ENCODE measurements around the gene AHCTF1.
"Not testable (repeated sequence)": the region's sequence is repeated elsewhere in the genome, so short reads cannot be mapped to it uniquely, and the experiment has no call there.

AHCTF1 gene

DNA sequence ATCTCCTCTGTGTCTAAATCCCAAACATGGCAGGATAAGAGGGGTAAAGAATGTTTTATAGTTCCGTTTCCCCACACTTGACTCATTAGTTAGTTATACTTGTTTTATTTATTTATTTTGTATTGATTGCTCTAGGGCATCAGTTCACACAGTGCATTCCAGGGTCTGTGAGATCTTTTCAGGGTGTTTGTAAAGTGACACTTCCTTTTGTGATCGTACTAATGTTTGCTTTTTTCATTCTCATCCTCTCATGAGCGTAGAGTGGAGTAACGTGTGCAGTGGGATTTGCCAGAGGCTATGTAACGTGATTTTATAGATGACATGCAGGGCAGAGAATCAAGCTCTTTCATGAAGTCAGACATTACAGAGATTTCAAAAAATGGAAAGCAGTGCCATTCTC lies 104.4 kb downstream of the AHCTF1 start:
- H2AFZ ChIP-seq (ENCODE audit: low read depth, low read length): no peak overlapping the region

GRCh38 chr1:246825557-246826175 lies 106.1 kb downstream of the AHCTF1 start:
- Histone ChIP-seq H3K79me2 (ENCODE audit: low read length) (no peaks in the 10 kb centered on the region), H3K9me3 (ENCODE audit: insufficient read depth, low read length) (peaks cover 10% of the 10 kb centered on the region; the same call in 1 of the 2 replicates), H3K27me3 (ENCODE audit: low read depth, low read length) (no peaks in the 10 kb centered on the region), H3K4me2 (ENCODE audit: low read length) (no peak overlapping the region), H3K27ac (ENCODE audit: low read length) (no peak overlapping the region), H2AFZ (ENCODE audit: low read depth, low read length) (no peak overlapping the region), H4K20me1 (ENCODE audit: insufficient read depth, low read length) (no peaks in the 10 kb centered on the region), H3K9ac (ENCODE audit: low read length) (no peak overlapping the region), H3K4me1 (ENCODE audit: low read length) (no peaks in the 10 kb centered on the region), H3K36me3 (replicated peaks; ENCODE audit: low read depth, low read length) (no peaks in the 10 kb centered on the region), H3K4me3 (ENCODE audit: low read length) (no peak overlapping the region)
- no peak for TF ChIP-seq CTCF (IDR thresholded peaks at IDR 0.05; ENCODE audit: low read depth, low read length)
- no peak for TF ChIP-seq EZH2phosphoT487 (IDR thresholded peaks at IDR 0.05; ENCODE audit: low read depth)

More for the DNA sequence above, 104.4 kb downstream of the AHCTF1 start:
- no peak overlapping the region for H3K9ac ChIP-seq (ENCODE audit: low read length)
- H3K36me3 ChIP-seq (replicated peaks; ENCODE audit: low read depth, low read length): no peaks in the 10 kb centered on the region
- H3K4me2 ChIP-seq (ENCODE audit: low read length): no peak overlapping the region
- H3K27me3 ChIP-seq (ENCODE audit: low read depth, low read length): no peaks in the 10 kb centered on the region
- TF ChIP-seq CTCF (IDR thresholded peaks at IDR 0.05; ENCODE audit: low read depth, low read length): no peak
- TF ChIP-seq EZH2phosphoT487 (IDR thresholded peaks at IDR 0.05; ENCODE audit: low read depth): no peak
- no peaks in the 10 kb centered on the region for H3K4me1 ChIP-seq (ENCODE audit: low read length)
- H3K9me3 ChIP-seq (ENCODE audit: insufficient read depth, low read length): peaks cover 10% of the 10 kb centered on the region; the same call in 1 of the 2 replicates
- H3K27ac ChIP-seq (ENCODE audit: low read length): no peak overlapping the region
- no peaks in the 10 kb centered on the region for H4K20me1 ChIP-seq (ENCODE audit: insufficient read depth, low read length)
- no peak overlapping the region for H3K4me3 ChIP-seq (ENCODE audit: low read length)
- H3K79me2 ChIP-seq (ENCODE audit: low read length): no peaks in the 10 kb centered on the region

DNA sequence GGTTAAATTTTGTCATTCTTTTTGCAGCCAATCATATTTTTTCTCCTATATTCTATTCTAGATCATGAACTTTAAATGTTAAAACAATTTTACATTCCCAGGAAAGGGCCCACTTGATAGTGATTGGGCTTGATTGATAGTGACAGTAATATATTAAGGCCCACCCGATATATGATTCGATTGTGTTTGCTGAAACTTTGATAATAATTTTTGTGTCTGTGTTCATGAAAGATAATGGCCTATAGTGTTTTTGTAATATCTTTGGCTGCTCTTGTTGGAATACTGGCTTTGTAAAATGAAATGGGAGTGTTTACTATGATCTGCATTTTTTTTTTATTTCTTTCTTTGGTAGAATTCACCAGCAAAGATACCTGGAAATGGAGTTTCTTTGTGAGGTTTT lies 107.2 kb downstream of the AHCTF1 start:
- Histone ChIP-seq H3K27me3 (ENCODE audit: low read depth, low read length) (no peaks in the 10 kb centered on the region), H3K9ac (ENCODE audit: low read length) (no peak overlapping the region), H3K27ac (ENCODE audit: low read length) (no peak overlapping the region), H4K20me1 (ENCODE audit: insufficient read depth, low read length) (no peaks in the 10 kb centered on the region), H3K79me2 (ENCODE audit: low read length) (no peaks in the 10 kb centered on the region), H2AFZ (ENCODE audit: low read depth, low read length) (no peak overlapping the region), H3K4me3 (ENCODE audit: low read length) (no peak overlapping the region), H3K9me3 (ENCODE audit: insufficient read depth, low read length) (peaks cover 9% of the 10 kb centered on the region; the same call in 1 of the 2 replicates), H3K36me3 (replicated peaks; ENCODE audit: low read depth, low read length) (no peaks in the 10 kb centered on the region), H3K4me2 (ENCODE audit: low read length) (no peak overlapping the region), H3K4me1 (ENCODE audit: low read length) (no peaks in the 10 kb centered on the region)
- TF ChIP-seq CTCF (IDR thresholded peaks at IDR 0.05; ENCODE audit: low read depth, low read length) (no peak), EZH2phosphoT487 (IDR thresholded peaks at IDR 0.05; ENCODE audit: low read depth) (no peak)

GRCh38 chr1:246822154-246822553 lies 109.6 kb downstream of the AHCTF1 start:
- H3K4me1 ChIP-seq (ENCODE audit: low read length); H3K4me3 ChIP-seq (ENCODE audit: low read length); H3K27ac ChIP-seq (ENCODE audit: low read length); H3K9me3 ChIP-seq (ENCODE audit: insufficient read depth, low read length); H3K79me2 ChIP-seq (ENCODE audit: low read length); H3K4me2 ChIP-seq (ENCODE audit: low read length); H3K36me3 ChIP-seq (replicated peaks; ENCODE audit: low read depth, low read length); H4K20me1 ChIP-seq (ENCODE audit: insufficient read depth, low read length); H3K27me3 ChIP-seq (ENCODE audit: low read depth, low read length); H3K9ac ChIP-seq (ENCODE audit: low read length); H2AFZ ChIP-seq (ENCODE audit: low read depth, low read length): not testable (repeated sequence)

Measured in OCI-LY3 (cell line).